ENCODE data around the gene SLC23A3.

SLC23A3 gene, protein sequence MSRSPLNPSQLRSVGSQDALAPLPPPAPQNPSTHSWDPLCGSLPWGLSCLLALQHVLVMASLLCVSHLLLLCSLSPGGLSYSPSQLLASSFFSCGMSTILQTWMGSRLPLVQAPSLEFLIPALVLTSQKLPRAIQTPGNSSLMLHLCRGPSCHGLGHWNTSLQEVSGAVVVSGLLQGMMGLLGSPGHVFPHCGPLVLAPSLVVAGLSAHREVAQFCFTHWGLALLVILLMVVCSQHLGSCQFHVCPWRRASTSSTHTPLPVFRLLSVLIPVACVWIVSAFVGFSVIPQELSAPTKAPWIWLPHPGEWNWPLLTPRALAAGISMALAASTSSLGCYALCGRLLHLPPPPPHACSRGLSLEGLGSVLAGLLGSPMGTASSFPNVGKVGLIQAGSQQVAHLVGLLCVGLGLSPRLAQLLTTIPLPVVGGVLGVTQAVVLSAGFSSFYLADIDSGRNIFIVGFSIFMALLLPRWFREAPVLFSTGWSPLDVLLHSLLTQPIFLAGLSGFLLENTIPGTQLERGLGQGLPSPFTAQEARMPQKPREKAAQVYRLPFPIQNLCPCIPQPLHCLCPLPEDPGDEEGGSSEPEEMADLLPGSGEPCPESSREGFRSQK

DNA sequence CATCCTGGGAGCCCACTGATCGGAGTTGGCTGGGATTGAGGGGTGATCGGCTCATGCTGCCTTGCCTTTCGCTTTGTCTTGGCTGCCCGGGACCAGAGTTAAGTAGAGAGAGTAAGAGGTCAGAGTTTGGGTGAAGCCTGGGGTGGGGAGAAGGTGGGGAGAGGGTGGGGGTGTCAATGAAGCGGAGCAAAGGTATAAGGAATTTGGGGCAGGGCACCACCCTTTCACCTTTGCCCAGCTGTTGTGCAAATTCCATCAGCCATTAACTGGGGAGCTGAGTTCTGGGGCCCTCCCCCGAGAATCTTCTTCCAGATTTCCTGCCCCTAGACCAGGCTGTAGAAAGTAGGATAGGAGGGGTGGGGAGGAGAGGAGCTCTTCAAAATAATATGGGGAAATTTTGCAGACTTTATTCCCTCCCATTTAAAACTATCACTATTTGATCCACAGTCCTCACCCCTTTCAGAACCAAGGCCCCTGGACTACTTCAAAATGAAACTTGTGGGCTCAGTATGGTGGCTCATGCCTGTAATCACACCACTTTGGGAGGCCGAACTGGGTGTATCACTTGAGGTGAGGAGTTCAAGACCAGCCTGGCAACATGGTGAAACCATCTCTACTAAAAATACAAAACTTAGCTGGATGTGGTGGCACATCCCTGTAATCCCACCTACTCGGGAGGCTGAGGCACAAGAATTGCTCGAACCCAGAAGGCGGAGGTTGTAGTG is at the start of gene SLC23A3:
TSS of gene SLC23A3 (minus strand) at position 100 of the 725 bp plus-strand sequence. CDS start at position 55, 45 bp downstream.
- DNase-seq (ENCODE audit: low spot score) (no peak), FAIRE-seq (no peak)

GRCh38 chr2:219218732-219219701 is 49.2 kb upstream of the SLC23A3 start, which contains the start of gene ABCB6:
Gene ABCB6 (minus strand): TSS chr2:219218958. CDS start chr2:219218673, 285 bp downstream.
- no peak for FAIRE-seq
- no peak for DNase-seq (ENCODE audit: low spot score)

DNA sequence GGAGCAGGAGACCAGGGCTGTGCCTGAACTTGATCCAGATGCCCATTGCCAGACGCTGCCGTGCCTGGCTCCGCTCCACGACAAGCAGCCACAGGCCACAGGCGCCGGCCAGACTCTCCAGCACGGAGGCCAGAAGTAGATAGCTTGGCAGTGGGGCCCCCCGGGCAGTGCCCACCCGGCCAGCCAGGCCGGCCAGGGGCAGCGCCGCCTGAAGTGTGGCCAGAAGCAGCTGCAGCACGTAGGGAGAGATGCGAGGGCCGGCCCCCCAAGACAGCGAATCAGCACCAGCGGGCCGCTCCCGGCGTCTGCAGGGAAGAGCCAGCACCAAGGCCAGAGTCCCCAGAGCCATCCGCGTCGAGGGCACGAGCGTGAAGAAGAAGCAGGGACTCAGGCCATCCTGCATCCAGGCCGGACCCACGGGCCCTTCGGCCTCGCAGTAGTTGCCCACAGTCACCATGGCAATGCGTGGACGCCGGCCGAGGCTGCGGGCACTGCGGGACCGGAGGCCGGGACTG is 48.4 kb upstream of the SLC23A3 start:
- DNase-seq (ENCODE audit: low spot score) (no peak), FAIRE-seq (no peak)

GRCh38 chr2:219216535-219216915 is 46.7 kb upstream of the SLC23A3 start:
- no peak for FAIRE-seq
- no peak for DNase-seq (ENCODE audit: low spot score)

- FAIRE-seq (no peak), DNase-seq (ENCODE audit: low spot score) (no peak)
Measured at GRCh38 chr2:219215871-219216534, 46.2 kb upstream of the SLC23A3 start.

DNA sequence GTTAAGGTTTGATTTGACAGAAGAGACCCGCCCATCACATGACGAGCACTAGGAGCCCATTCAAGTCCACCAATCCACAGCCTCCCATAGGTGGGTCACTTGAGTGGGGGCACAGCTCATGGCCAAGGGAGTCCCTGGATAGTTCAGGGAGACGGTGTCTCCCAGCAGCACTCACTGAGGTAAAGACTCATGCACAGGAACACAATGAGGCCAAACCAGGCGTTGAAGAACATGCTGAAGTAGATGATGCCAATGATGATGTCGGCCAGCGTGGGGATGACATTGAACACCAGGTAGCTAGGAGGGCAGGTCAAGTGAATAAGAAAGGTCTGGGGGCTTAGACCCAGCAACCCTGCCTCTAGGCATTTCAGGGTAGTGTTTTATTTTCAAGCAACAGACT is 45.0 kb upstream of the SLC23A3 start:
- no peak for DNase-seq (ENCODE audit: low spot score)
- FAIRE-seq, result no peak

GRCh38 chr2:219214141-219214540 is 44.3 kb upstream of the SLC23A3 start:
- DNase-seq (ENCODE audit: low spot score), result no peak
- no peak for FAIRE-seq

GRCh38 chr2:219213486-219214071 is 43.8 kb upstream of the SLC23A3 start:
- FAIRE-seq (no peak), DNase-seq (ENCODE audit: low spot score) (no peak)

DNA sequence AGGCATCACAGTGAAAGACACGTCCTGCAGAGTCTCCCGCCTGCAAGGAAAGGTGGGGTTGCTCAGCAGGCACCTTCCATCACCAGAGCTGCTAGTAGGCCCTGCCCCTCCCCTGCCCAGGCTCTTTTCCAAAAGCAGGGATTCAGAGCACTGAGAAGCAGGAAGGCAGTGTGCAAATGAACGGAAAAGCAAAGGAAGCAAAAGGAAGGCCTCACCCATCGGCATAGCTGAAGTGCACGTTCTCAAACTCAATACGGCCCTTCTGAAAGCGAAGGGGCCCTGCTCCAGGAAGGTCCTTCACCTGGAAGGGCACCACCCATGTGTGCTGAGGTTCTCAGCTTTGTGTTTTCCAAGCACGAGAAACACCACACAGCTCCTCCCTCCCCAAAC is 43.2 kb upstream of the SLC23A3 start:
- no peak for DNase-seq (ENCODE audit: low spot score)
- no peak for FAIRE-seq

DNA sequence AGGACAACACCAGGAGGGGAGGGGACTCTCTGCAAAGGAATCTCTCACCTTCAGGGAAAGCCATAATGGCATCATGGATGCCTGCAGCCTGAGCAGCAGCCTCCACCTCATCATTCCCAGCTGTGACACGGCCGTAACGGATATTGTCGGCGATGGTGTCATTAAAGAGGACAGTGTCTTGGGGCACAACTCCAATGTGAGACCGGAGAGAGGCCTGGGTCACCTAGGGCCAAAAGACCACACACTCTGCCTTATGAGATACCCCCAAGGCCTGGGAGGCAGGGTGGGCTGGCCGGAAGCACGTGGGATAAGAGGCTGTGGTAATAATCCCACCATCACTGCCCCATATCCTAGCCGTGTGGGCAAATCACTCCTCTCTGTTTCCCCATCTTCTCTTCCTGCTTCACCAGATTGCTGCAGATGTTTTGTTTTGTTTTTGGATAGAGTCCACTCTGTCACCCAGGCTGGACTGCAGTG is 41.1 kb upstream of the SLC23A3 start:
- DNase-seq (ENCODE audit: low spot score), result no peak
- no peak for FAIRE-seq

DNA sequence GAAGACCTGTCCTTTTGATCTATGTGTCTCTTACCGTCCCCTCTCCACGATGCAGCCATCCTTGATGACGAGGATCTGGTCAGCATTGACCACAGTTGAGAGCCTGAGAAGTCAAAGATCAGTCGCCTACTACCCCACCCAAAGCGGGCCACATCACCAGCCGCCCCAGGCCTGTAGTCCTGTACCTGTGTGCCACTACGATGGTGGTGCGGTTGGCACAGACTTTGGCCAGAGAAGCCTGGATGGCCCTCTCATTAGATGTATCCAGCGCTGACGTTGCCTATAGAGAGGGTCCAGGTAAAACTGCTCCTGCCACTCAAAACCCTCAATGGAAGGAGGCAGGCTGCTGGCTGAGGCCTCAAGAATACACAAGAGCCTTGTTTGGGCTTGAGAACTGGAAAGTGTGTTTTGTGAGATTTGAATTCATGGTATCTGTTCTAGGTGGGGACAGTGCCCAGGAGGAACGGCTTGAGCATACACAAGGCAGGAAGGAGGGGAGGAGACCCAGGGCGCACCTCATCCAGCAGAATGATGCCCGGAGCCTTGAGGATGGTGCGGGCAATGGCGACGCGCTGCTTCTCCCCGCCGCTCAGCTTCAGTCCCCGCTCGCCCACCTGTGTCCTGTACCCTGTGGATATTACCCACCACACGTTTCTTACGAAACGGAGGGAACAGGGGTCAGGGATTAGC is 40.5 kb upstream of the SLC23A3 start:
- DNase-seq (ENCODE audit: low spot score) (no peak), FAIRE-seq (no peak)

GRCh38 chr2:219209236-219210195 is 39.7 kb upstream of the SLC23A3 start:
- DNase-seq (ENCODE audit: low spot score) (no peak), FAIRE-seq (no peak)

DNA sequence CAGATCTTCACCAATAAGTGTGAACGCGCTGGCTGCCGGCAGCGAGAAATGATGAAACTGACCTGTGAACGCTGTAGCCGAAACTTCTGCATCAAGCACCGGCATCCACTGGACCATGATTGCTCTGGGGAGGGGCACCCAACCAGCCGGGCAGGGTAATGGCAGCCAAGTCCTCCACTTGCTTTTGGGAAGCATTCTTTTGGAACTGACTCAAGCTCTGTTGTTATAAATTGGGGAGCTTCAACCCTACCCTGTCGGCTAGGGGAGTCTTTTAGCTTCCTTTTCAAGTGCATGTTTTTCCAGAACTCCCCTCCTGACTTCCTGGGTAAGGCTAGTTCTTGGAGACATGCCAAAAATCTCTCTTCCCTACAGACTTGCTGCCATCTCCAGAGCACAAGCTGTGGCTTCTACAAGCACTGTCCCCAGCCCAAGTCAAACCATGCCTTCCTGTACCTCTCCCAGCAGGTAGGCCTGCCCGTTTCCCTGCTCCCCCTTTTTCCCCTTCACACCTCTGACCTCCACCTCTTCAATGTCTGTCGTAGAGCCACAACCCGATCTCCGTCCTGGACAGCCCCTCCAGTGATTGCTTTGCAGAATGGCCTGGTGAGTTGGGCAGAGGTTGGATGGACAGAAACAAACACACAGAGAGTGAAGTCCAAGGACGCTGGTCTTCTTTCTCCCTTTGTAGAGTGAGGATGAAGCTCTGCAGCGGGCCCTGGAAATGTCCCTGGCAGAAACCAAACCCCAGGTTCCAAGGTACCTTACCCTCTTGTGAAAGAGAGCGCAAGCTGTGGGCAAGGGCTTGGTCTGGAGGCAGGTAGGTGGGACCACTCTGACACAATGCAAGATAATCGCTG is 38.3 kb upstream of the SLC23A3 start:
- no peak for DNase-seq (ENCODE audit: low spot score)

DNA sequence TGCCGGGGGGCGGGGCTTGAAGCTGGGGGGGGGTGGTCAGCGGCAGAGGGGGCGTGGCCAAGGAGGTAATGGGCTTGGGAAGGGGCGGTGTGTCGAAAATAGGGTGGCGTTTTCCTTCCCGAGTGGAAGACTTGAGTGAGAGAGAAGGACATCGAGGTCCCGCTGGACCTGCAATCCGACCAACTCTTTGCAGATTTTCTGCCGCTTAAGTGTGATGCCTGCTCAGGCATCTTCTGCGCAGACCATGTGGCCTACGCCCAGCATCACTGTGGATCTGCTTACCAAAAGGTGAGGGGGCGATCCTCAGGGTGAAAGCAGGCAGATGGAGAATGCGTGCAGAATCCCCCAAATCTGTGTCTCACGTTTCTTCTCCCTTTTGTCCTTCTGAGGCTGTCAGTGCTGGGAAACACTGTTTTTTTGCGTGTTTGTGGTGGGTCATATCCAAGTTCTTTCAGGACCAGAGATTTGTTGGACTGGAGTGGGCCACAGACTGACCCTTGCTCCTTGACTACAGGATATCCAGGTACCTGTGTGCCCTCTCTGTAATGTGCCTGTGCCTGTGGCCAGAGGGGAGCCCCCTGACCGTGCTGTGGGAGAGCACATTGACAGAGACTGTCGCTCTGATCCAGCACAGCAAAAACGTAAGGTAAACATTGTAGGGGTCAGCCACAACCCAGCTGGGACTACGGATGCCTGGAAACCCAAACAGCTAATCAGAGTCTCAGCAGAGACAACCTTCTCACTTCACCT is 37.5 kb upstream of the SLC23A3 start:
- DNase-seq (ENCODE audit: low spot score), result no peak
- no peak for FAIRE-seq

More for the DNA sequence above, 38.3 kb upstream of the SLC23A3 start:
- FAIRE-seq, result no peak

DNA sequence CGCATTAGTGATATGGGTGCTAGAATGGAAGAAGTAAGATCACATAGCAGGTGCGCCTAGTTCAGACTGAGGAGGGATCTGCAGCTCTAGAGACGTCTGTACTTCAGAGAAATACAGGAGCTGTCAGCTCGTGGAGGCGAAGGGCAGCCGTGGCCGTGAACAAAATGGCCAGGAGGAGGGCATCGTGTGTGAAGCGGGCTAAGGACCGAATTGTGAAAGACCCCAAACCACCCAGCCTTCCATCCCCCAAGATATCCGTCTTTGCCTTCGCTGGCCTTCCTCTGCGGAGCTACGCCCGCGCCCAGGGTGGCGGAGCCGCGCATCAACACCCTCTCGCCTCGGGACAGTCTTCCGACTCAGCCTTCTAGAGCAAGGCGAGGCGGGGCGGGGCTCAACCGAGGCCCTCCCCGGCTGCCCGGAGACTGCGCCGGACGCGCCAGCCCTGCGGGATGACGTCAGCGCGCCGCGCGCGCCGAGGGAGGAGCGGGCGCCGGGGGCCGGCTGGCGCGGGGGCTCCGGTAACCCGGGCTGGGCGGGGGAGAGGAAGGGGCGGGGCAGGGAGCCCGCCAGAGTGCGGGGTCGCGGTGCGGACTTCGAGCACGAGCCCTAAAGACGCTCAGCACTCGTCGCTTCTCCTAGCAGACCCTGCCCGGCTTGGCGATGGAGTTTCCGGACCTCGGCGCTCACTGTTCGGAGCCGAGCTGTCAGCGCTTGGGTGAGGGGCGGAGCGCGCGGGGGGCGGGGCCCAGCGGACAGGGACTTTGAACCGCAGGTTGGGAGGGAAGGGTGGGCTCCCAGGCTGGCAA is 36.7 kb upstream of the SLC23A3 start, which contains the start of gene ZFAND2B:
TSS of gene ZFAND2B (plus strand) at position 455 of the 806 bp plus-strand sequence. CDS start at position 661, 206 bp downstream.
- peak; percentile 76 for FAIRE-seq

More for the DNA sequence above, 36.7 kb upstream of the SLC23A3 start, which contains the start of gene ZFAND2B:
- DNase-seq (ENCODE audit: low spot score), result peak; percentile 99
